ENCODE measurements around the gene INPP5E. TPM values are rescaled to one million over a fixed set of nuclear protein-coding genes. Genes with fewer than 3 reads are reported as not detected.

The INPP5E gene
- total and polyA plus RNA-seq, 12 donors = 6.6 to 16.8 (median 9.3) TPM

DNA sequence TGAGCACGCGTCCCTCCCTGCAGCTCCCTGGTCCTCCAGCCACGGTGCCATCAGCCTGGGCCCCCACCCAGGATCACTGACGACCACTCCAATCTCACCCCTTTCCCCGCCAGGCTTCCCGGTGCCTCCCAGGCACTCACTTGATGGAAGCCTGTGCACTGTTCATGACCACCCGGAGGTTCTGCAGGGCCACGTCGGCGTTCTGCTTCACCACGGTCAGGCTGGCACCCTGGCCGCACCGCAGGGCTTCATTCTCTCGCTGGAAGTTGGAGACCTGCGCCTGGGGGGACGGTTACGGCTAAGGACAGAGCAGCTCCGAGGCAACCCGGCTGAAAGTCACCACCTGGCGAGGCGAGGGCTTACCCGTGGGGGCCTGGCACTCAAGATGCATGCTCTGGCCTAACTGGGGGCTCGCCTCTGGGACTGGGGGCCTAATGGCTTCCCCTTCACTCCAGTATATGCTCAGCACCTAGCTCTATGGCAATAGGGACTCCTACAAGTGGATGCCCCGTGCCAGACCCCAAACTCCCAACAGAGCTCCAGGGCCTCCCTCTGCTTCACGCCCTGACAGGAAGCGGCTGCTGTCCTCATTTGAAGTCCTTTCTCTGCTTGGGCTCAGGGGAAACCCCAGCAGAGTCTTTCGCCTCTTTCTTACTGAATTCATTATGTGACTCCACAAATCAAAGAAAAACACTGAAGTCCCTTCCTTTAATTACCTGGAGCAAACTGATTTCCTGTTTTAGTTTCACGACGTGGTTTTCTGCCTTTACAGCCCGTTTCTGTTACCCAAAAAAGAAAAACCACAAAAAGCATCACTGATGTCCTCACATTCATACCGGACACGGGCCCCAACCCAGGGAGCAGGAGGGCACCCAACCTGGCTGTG is 35.5 kb downstream of the INPP5E start:
- whole genome bisulfite sequencing, 2 donors = 87 to 91% methylated on average over 32 of the region's 32 CpGs
- no peaks in the 10 kb centered on the region for H3K9me3 ChIP-seq
- TF ChIP-seq, protein P1, sequence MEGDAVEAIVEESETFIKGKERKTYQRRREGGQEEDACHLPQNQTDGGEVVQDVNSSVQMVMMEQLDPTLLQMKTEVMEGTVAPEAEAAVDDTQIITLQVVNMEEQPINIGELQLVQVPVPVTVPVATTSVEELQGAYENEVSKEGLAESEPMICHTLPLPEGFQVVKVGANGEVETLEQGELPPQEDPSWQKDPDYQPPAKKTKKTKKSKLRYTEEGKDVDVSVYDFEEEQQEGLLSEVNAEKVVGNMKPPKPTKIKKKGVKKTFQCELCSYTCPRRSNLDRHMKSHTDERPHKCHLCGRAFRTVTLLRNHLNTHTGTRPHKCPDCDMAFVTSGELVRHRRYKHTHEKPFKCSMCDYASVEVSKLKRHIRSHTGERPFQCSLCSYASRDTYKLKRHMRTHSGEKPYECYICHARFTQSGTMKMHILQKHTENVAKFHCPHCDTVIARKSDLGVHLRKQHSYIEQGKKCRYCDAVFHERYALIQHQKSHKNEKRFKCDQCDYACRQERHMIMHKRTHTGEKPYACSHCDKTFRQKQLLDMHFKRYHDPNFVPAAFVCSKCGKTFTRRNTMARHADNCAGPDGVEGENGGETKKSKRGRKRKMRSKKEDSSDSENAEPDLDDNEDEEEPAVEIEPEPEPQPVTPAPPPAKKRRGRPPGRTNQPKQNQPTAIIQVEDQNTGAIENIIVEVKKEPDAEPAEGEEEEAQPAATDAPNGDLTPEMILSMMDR (IDR thresholded peaks at IDR 0.05) = no peak
- ATAC-seq = no peak
- H3K27ac ChIP-seq = no peak overlapping the region
- intact Hi-C loops (cut with DNase I) = loop anchor here in 4 of 10 donors (5.0 to 10.0 kb wide), 4 partner anchors 59 to 92 kb away; no protein-coding TSS in a partner anchor
- H3K4me3 ChIP-seq = no peak overlapping the region
- no peaks in the 10 kb centered on the region for H3K27me3 ChIP-seq
- peaks cover 0 to 60% (median 14%) of the 10 kb centered on the region in 9 donors for H3K36me3 ChIP-seq
- peaks cover 8 to 26% (median 15%) of the 10 kb centered on the region in 9 donors for H3K4me1 ChIP-seq
- no peak for DNase-seq

DNA sequence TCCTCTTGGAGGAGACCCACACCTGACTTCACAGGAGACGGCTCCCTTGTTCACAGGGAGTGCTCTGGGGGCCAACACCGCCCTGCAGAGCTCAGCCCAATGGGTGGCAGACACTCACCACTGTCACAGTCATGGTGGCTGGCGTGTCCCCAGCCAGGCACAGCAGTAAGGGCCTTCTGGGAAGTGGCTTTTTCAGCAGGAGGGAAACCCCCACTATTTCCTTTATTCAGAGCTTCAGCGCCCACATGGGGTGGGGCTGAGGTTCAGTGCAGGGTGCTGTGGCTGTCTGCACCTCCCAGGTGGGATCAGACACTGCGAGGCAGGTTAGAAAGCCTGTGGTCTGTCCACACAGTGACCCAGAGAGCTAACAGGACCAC is 36.1 kb downstream of the INPP5E start:
- WGBS, 2 donors = 90 to 93% methylated on average over 5 of the region's 5 CpGs
- TF ChIP-seq, protein P1 (IDR thresholded peaks at IDR 0.05) = no peak
- Histone ChIP-seq H3K36me3 (peaks cover 0 to 61% (median 14%) of the 10 kb centered on the region in 9 donors), H3K4me1 (peaks cover 13 to 26% (median 17%) of the 10 kb centered on the region in 9 donors), H3K27me3 (no peaks in the 10 kb centered on the region), H3K4me3 (no peak overlapping the region), H3K27ac (no peak overlapping the region), H3K9me3 (no peaks in the 10 kb centered on the region)
- intact Hi-C loops (cut with DNase I) = loop anchor here in 4 of 10 donors (5.0 to 10.0 kb wide), 4 partner anchors 59 to 91 kb away; no protein-coding TSS in a partner anchor
- DNase-seq = no peak
- no peak for ATAC-seq

DNA sequence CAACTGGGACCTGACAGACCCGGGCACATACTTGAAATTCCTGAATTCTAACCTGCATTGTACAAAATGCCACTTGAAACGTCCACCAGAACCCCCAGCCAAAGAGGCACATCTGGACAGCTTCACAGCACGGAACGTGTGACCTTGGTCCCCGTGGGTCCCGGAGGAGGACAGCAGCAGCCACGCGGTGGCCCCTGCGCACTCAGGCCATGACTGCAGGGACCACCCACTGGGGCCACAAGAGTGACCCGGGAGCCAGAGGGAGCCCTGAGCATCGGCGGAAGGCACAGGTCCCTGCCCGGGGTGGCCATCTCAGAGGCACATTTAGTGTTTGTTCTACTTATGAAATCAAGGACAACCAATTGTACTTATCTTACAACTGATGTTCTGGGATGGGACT is 37.6 kb downstream of the INPP5E start:
- H3K27ac ChIP-seq = no peak overlapping the region
- no peak for DNase-seq
- intact Hi-C loops (cut with DNase I) = loop anchor here in 4 of 10 donors (5.0 to 10.0 kb wide), 4 partner anchors 57 to 90 kb away; no protein-coding TSS in a partner anchor
- no peaks in the 10 kb centered on the region for H3K27me3 ChIP-seq
- 52 to 59% methylated on average over 13 of the region's 13 CpGs for WGBS, 2 donors
- TF ChIP-seq, protein P1 (IDR thresholded peaks at IDR 0.05) = no peak
- ATAC-seq = no peak
- H3K36me3 ChIP-seq = peaks cover 0 to 63% (median 14%) of the 10 kb centered on the region in 9 donors
- peaks cover 13 to 24% (median 18%) of the 10 kb centered on the region in 9 donors for H3K4me1 ChIP-seq
- no peak overlapping the region for H3K4me3 ChIP-seq
- H3K9me3 ChIP-seq = no peaks in the 10 kb centered on the region

DNA sequence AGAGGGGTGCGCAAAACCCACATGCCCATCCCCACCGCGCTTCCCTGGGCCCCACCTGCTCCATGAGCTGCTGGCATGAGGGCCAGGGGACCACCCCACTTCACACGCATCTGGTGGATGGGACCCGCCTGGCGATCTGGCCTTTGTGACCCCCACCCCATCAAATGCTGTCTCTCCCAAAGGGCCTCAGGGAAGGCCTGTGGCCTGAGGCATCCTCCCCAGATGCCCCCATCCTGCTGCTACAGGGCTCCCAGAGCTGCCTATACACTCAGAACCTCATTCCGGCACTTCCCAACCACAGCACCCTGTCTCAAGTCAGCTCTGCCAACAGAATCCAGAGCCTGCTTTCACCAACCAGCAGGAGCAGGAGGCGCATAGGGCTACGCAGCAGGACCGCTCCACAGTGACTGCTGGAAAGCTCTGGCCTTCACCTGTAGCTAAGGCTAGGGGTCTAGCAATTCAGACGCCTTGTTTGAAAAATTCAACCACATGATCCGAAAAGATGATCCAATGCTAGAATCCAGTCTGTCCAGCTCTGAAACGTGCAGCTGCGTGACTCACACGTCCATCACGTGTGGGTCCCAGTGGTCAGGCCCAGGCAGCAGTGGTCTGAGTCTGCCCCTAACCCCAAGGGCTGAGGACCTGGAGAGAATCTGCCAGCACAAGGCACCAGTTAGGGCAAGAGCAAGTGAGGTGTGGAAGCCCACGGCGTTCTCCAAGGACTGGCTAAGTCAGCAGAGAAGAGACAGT is 38.3 kb downstream of the INPP5E start:
- TF ChIP-seq, protein P1 (IDR thresholded peaks at IDR 0.05) = no peak
- no peak for ATAC-seq
- DNase-seq = no peak
- H3K27me3 ChIP-seq = no peaks in the 10 kb centered on the region
- no peak overlapping the region for H3K27ac ChIP-seq
- H3K9me3 ChIP-seq = no peaks in the 10 kb centered on the region
- 91 to 92% methylated on average over 18 of the region's 18 CpGs for WGBS, 2 donors
- intact Hi-C loops (cut with DNase I) = loop anchor here in 7 of 10 donors (2.0 to 10.0 kb wide), 8 partner anchors 37 to 89 kb away; no protein-coding TSS in a partner anchor
- peaks cover 13 to 24% (median 18%) of the 10 kb centered on the region in 9 donors for H3K4me1 ChIP-seq
- peaks cover 0 to 63% (median 16%) of the 10 kb centered on the region in 9 donors for H3K36me3 ChIP-seq
- no peak overlapping the region for H3K4me3 ChIP-seq

All from heart right ventricle (tissue), 16 donors.